ENCODE data around the gene DNAJC25. TPM values are rescaled to one million over a fixed set of nuclear protein-coding genes. Genes with fewer than 3 reads are reported as not detected.

Gene DNAJC25
- total and polyA plus RNA-seq, 2 of the 13 experiments (the other 11 are each of a cell fraction or from before 2014, with no cell fraction given) = 5.7 to 10.2 TPM

- TF ChIP-seq ZSCAN5A (CRISPR knock-in tag; IDR thresholded peaks at IDR 0.05; ENCODE audit: borderline replicate concordance) = no peak
- TF ChIP-seq ZNF24 (IDR thresholded peaks at IDR 0.05) = 0 out of 2 replicates have a peak, but pooled peaks have one; percentile 3
- no peak for TF ChIP-seq PREB (CRISPR knock-in tag; IDR thresholded peaks at IDR 0.05)
- TF ChIP-seq ZKSCAN5 (CRISPR knock-in tag; IDR thresholded peaks at IDR 0.05) = no peak
- peak; percentile 76; the same call in 1 of the 2 replicates for TF ChIP-seq FOXC1 (CRISPR knock-in tag; IDR thresholded peaks at IDR 0.05; ENCODE audit: borderline replicate concordance)
- TF ChIP-seq ZNF354B (CRISPR knock-in tag; IDR thresholded peaks at IDR 0.05) = no peak
- no peak for TF ChIP-seq ZNF510 (CRISPR knock-in tag; IDR thresholded peaks at IDR 0.05; ENCODE audit: low read depth)
- no peak for TF ChIP-seq KLF13 (CRISPR knock-in tag; IDR thresholded peaks at IDR 0.05)
- TF ChIP-seq CENPT (CRISPR knock-in tag; IDR thresholded peaks at IDR 0.05; ENCODE audit: low read depth) = no peak; the same call in 1 of the 2 replicates
- TF ChIP-seq ZNF160 (CRISPR knock-in tag; IDR thresholded peaks at IDR 0.05) = peak; percentile 67
- TF ChIP-seq KDM6A (CRISPR knock-in tag; IDR thresholded peaks at IDR 0.05; ENCODE audit: low read depth) = no peak
- TF ChIP-seq RORA (CRISPR knock-in tag; IDR thresholded peaks at IDR 0.05) = no peak
- no peak; the same call in 1 of the 2 replicates for TF ChIP-seq ZHX2 (IDR thresholded peaks at IDR 0.05; ENCODE audit: low read depth)
- TF ChIP-seq ZHX2 (CRISPR knock-in tag; IDR thresholded peaks at IDR 0.05; ENCODE audit: borderline replicate concordance) = peak; percentile 65; the same call in 1 of the 2 replicates
- peak; percentile 42 for TF ChIP-seq TBL1XR1 (IDR thresholded peaks at IDR 0.05; ENCODE audit: borderline replicate concordance, low read length, partially characterized antibody)
- TF ChIP-seq SMAD9 (CRISPR knock-in tag; IDR thresholded peaks at IDR 0.05) = no peak
- no peak for TF ChIP-seq ZNF281 (CRISPR knock-in tag; IDR thresholded peaks at IDR 0.05; ENCODE audit: borderline replicate concordance)
Measured at GRCh38 chr9:111631214-111631971, at the start of gene DNAJC25 (continued).

All from HepG2 (cell line).